NCI-H524 (cell line): ENCODE measurements around the gene ANKRD11.
"Not testable (repeated sequence)": the region's sequence is repeated elsewhere in the genome, so short reads cannot be mapped to it uniquely, and the experiment has no call there.

Experiments
- DNase-seq, 2 experiments: peaks; one replicate each; lab custom pipeline; 2025; lab: John Stamatoyannopoulos, UW

The ANKRD11 gene

DNA sequence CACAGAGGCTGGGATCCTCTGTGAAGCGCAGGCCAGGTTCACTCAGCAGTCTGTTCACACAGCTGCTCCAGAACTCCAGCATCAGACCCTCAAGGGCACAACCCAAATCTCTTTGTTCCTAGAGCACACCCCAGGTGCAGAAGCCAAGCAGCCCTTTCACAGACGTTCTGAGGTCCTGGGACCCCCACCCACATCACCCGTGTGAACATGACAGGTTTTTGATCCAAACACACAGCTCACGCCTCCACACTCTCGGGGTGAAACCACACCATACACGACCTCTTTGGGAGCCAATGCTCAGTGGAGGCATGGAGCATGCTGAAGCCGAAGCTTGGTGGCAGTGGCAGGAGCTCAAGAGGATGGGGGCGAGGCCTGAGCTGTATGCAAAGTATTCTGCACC is 175.5 kb downstream of the ANKRD11 start:
- DNase-seq = no peak

DNA sequence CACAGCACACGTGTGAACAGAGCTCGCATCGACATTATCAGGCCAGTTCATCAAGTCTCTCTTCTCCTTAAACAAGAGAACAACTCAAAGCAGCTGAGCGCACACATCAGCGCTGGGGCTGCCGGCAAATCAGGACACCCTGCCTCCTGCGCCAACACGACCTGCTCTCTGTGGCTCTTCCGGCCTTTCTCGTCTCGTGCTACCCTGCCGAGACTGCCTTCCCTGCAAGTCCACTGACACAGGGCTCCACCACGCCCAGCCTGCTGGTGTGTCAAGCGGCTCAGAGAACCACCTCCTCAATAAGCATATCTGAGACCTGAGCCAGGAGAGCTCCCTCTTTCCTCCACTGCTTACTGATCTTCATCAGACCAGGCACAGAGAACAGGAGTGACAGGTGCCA is 176.0 kb downstream of the ANKRD11 start:
- DNase-seq = no peak

DNA sequence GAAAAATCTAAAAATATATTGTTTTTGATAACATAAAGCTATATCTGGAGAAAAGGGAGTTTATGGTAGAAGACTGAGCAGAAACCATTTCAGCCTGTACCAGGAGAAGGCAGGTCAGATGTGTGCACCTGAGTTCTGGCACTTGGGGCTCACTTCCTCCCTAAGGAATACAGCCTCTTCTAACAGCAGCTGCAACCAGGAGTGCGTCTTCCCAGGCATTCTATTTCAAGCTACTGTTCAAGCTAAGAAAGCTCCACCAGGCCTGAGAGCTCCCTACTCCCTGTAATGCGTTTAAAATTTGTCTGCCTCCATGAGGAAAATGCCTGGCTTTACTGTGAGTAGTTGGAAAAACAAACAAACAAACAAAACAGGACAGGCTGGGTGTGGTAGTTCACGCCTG is 176.8 kb downstream of the ANKRD11 start:
- DNase-seq = no peak

DNA sequence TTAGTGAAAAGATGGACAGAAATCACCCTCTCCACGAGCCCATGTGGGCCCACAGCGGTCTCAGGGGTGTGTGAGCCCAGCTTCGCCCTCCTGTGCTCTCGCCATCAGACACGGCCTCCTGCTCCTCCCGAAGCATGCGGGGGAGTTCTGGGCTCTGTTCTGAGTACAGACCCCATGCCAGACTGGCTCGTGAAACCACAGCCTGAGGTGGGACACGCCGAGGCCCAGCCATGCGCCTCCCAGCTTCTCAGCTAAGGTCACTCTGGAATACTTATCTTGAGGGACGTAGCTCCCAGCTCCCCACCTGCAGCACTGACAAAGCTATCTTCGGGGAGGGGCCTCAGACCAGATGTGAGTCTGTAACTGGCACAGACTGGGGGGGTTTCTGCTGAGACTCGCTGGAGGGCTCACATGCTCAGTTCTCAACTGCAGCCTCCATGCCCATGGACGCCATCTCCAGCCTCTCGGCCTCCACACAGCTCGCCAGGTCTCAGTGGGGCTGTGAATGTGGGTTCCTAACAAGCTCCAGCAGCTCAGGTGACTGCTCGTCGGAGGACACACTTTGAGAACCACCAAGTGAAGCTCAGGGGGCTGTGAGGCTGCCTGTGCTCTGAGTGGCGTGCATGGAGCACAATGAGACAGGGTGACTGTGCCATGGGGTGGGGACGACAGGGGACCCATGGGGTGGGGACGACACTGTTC is 177.6 kb downstream of the ANKRD11 start:
- DNase-seq = no peak

DNA sequence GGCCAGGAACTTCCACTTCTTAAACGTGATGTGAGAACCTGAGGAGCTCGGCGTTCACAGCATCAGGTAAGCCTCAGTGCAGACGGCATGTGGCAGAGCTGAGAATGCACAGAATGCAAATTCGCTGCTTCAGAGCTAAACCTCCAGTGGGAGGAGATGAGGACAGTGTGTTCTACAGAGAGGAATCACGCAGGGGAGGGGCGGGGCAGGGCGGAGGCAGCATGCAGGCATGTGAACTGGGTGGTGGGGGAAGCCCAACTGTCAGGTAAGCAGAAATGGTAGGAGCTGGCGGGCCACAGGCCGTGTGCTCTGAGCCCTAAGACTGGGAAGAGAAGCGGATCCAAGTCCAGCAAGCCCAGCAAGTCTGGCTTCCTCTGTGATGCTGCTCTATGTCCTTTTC is 178.2 kb downstream of the ANKRD11 start:
- DNase-seq = no peak

DNA sequence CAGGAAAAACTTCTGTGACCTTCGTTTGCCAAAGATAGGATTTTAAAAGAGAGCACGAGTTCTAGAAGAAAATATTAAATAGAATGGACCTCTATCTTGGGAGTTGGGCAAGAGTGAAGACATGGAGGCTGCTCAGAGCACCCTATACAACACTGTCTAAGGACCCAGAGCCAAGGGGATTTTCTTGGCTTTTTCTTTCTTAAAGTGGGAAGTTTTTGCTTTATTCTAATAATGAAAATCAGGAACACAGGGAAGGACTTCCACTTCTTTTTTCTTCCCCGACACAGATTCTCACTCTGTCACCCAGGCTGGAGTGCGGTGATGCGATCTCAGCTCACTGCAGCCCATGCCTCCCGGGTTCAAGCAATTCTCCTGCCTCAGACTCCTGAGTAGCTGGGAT is 178.7 kb downstream of the ANKRD11 start:
- DNase-seq = no peak

DNA sequence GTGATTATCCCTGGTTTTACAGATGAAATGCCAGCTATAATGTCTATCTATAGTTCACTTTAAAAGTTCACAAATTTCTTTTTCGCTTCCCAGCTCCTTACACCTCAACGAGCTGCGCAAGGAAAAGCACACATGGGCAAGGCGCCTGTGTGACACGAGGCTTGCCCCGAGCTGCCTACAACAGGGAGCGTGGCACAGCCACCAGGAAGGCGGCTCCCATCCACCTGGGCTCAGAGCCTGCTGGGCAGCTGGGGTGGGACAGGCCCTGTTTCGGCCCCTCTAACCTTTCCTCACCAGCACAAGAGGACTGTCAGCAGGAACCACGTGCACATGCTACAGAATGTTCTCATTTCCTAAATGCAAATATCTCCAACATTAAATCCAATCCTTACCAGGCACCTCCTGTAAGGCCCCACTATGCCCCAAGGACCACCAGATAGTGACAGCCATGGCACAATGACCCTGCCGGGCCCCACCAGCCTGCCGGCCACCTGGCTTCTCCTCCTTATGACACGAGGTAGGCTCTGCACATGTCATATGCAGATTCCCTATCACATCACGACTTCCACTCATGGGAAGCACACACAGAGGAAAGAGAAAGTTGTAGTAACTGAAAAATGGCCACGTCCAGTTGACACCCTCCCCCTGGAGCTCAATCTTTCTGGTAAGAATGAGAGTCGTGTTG is 180.8 kb downstream of the ANKRD11 start:
- no peak for DNase-seq

DNA sequence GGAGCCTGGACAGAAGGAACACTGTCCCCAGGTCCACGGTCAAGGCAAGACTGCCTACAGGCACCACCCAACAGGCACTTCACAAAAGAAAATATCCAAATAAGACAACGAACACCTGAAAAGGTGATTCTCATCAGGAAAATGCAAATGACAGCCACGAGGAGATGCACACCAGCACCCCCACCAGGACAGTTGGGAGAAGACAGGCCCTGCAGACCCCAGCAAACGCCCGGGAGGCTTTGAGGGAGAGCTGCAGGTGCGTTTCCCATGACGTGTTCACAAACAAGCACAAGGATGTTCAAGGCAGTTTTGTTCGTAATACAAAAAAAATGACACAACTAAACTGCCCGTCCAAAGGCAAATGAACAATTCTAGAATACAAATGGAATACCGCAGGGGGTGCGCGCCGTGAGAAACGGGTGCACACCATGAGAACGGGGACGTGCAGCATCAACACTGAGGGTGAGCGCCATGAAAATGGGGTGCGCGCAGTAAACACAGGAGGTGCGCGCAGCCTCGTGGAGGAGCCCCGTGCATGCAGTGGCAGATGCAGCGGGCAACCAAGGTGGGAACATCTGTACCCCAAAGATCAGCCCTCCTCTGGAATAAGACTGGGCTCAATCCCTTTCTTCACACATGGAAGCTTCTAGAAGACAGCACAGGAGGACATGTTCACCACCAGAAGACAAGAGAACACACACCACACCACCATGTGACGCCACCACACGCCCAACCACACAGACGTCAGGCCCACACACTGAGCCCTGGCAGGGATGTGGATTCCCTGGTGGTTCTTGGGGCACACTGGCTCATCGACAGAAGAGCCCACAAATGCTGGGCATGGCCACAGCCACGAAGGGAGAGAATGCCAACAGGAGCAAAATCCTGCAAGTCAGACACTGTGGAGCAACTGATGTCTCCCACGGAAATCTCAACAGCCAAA is 181.7 kb downstream of the ANKRD11 start:
- DNase-seq = no peak

DNA sequence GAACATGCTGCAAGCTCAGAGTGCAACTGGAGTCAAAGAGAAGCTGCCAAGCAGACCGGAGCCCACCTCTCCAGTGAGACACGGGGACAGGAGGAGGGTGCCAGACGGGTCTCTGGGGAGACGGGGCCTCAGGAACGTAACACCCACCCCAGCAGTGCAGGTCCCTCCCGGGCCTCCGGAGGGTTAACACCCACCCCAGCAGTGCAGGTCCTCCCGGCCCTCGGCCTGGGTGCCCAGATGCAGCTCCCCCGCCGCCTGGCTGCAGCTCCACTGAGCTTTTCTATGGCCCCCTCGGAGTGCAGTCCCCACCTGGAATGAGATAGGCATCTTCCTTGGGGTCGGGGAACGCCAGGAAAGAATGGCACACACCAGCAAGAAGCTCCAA is 182.9 kb downstream of the ANKRD11 start:
- no peak for DNase-seq

DNA sequence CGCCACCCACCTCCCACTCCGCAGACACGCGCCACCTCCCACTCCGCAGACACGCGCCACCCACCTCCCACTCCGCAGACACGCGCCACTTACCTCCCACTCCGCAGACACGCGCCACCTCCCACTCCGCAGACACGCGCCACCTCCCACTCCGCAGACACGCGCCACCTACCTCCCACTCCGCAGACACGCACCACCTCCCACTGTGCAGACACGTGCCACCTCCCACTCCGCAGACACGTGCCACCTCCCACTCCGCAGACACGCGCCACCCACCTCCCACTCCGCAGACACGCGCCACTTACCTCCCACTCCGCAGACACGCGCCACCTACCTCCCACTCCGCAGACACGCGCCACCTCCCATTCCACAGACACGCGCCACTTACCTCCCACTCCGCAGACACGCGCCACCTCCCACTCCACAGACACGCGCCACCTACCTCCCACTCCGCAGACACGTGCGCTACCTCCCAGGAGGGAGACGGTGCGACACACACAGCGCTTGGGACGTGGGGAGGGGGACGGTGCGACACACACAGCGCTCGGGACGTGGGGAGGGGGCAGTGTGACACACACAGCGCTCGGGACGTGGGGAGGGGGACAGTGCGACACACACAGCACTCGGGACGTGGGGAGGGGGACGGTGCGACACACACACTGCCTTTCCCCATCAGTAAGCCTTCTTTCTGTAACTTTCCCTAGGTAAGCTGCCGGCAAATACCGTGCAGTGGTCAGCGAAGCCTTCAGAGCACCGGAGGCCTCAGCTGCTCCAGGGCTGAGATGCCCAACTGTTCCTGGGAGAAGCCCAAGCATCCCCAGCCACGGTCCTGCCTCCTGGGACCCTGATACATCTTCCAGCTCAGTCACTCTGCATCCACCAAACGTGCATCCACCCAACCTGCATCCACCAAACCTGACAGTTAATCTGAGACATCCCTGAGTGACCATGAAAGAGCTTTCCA is 183.6 kb downstream of the ANKRD11 start:
- DNase-seq = not testable (repeated sequence)

DNA sequence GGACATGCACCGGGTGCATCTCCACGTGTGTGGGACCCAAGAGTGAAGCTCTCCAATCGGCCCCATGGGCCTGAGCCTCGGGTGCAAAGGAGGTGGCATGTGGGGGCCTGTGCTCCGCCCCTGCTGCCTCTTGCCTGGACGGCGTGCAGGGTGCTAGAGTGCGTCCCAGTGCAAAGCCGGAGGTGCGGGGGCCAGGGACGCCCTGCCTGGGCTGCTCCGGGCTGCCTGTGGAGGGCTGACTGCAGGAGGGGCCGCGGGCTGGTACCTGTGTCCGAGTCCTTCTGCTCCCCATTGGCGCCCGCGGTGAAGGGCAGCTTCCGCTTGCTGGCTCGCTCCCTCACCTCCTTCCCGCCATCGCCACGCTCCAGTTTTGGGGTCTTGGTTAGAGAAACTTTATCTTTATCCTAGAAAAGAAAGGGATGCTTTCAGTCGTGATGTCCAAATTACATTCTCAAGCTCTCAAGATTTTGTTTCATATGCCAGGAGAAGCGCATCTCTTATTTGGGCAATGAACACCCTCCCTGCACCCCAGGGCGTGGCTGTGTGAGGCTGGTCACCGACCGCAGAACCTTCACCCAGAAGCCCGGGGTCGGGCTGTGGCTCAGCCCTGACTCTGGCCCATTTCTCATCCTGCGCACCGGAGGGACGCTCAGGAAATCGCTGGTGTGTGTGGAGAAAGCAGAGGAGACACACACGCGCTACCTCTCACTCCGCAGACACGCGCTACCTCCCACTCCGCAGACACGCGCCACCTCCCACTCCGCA is 185.2 kb downstream of the ANKRD11 start:
- DNase-seq = no peak

DNA sequence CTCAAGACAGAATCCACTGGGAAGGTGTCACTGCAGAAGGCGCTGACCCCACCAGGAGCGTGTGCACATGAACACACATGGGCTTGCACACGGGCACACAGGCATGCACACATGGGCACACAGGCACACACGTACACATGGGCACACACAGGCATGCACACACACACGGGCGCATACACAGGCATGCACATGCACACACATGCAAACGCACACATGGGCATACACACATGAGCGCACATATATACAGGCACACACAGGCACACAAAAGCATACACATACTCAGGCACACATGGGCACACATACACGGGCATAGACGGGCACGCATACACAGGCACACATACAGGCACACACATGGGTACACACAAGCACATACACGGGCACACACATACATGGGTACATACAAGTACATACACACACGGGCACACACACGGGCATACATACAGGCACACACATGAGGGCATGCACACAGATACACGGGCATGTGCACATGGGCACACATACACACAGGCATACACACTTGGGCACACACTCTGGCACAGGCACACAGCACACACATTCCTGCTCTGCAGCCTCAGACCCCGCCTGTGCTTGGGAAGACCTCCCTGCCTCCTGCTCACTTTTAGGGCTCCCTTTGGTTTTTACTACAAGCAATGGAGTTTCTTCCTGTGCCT is 186.0 kb downstream of the ANKRD11 start:
- DNase-seq = no peak

DNA sequence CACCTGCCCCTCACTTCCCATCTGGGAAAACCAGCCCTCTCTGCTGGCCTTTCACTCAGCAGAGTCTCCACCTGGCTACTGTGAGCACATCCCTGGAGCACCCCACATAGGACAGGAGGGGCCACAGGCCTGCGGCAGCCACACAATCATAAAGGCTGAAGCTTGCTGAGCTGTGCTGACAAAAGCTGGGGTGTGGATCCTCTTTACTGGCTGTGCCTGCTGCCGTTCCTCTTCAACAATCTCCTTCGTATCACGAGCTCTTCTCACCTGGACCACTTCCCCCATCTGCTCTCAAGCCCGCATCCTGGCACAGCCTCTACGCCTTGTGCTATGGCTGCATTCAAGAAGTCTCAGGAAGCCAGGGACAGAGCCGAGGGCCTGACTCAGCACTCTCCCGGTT is 186.7 kb downstream of the ANKRD11 start:
- no peak for DNase-seq

DNA sequence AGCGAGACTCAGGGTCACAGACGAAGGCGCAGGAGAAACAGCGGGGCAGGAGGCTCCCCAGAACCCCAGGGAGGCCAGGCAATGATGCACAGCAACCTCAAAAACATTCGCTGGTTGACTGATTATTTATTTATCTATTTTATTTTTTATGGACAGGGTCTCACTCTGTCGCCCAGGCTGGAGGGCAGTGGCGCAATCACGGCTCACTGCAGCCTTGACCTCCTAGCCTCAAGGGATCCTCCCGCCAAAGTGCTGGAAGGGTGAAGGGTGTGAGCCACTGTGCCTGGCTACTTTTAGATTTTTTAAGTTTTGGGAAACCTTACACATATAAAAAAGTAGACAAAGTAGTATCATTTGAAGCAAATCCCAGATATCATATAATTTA is 189.4 kb downstream of the ANKRD11 start:
- DNase-seq = no peak

DNA sequence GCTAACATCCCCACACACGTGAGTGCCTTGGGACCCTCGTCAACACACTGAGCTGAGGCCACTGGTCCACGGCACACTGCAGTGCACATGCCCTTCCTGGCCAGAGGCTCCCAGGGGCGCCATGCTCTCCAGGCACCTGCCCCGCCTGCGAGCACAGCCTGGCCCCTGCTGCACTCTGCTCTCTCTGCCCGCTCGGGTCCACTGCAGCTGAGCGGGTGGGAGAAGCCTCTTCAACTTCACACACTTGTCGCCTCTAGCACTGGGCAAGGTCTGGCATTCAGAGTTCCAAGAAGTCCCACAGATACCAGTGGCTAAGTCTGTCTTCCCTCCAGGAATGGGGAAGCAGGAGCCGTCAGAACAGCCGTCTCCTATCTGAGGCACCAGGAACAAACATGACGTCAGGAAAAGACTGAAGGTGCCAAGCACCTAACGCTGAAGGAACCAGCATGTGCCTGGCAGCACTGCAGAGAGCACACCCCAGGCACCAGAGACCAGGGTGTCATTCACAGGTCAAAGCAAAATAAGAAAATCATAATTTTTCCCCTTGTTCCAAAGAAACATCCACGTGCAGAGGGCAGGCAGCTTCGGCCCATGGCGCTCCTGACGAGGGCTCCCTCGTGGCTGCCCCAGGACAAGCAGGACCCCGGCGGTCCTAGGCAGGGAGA is 189.9 kb downstream of the ANKRD11 start:
- no peak for DNase-seq

DNA sequence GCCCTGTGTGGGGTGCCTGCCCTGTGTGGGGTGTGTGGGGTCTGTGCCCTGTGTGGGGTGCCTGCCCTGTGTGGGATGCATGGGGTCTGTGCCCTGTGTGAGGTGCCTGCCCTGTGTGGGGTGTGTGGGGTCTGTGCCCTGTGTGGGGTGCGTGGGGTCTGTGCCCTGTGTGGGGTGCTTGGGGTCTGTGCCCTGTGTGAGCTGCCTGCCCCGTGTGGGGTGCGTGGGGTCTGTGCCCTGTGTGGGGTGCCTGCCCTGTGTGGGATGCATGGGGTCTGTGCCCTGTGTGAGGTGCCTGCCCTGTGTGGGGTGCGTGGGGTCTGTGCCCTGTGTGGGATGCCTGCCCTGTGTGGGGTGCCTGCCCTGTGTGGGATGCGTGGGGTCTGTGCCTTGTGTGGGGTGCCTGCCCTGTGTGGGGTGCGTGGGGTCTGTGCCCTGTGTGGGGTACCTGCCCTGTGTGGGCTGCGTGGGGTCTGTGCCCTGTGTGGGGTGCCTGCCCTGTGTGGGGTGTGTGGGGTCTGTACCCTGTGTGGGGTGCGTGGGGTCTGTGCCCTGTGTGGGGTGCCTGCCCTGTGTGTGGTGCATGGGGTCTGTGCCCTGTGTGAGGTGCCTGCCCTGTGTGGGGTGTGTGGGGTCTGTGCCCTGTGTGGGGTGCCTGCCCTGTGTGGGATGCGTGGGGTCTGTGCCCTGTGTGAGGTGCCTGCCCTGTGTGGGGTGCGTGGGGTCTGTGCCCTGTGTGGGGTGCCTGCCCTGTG is 190.8 kb downstream of the ANKRD11 start:
- not testable (repeated sequence) for DNase-seq

DNA sequence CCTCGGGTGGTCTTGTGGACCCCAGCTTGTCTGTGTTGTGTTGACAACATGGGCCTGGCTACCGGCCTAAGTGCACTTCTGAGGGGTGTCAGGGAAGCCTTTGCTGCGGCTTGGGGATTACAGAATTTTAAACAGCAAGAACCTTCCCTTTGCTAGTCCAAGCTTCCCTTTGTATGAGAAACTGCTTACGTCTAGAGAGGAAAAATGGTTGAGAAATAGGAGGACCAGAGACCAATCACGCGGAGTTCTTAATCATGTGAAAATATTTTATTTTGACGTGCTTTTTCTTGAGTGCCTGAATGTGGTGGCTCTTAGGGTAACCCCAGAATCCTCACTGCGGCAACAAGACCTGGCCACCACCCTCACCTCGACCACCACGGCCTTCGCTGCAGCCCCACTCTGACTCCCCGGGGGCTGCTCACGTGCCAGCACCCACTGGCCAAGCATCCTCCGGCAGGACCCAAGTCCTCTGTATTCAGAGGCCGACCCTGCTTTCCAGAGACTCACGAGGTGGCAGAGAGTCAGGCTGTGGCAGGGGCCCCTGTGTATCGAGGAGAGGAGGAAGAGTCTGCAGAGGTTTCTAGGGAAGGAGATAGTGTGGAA is 191.6 kb downstream of the ANKRD11 start:
- DNase-seq = no peak

DNA sequence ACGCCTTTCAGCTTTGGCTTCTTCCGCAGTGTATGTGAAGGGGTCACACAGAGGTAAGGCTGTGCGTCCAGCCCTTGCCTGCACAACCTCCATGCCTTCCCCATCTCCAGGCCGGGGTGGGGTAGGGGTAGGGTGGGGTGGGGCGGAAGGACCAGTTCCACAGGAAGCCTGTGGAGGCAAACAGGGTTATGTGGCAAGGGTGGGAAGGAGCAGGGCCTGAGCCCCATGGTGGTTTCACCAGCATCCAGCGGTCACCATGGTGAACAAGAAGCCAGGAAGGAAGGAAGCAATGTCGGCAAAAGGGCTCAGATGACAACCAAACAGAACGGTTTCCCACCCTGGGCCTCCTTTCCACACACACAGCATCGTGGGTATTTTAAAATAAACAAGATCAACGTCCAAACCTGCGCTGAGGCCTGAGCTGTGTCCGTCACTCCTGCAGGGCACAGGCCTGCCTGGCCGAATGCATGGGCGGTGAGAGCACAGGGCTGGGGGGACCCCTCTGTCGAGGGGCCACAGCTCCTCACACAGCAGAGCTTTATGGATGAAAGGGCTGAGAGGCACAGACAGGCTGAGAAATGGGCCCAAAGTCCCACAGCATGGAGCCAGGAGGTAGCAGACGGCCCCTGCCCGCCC is 192.3 kb downstream of the ANKRD11 start:
- no peak for DNase-seq
